Stomach smooth muscle (tissue), 2 donors: ENCODE results near the gene RITA1.

Source experiments
- H3K27ac ChIP-seq: one replicate; pipeline ENCODE4 v1.7.0; 2013; ENCODE audit warnings: mild to moderate bottlenecking, low read length, inconsistent platforms
- H3K27me3 ChIP-seq, 2 donors: one replicate each; pipeline ENCODE4 v1.7.0; 2013; ENCODE audit warnings: low read length in 2 of 2; ENCODE audit not compliant: insufficient read depth in 2 of 2, control insufficient read depth in 1 of 2
- H3K36me3 ChIP-seq, 2 donors: one replicate each; pipeline ENCODE4 v1.7.0; 2013; ENCODE audit warnings: low read length in 2 of 2; ENCODE audit not compliant: control insufficient read depth in 2 of 2, insufficient read depth in 2 of 2
- H3K4me1 ChIP-seq: one replicate; pipeline ENCODE4 v1.7.0; 2013; ENCODE audit warnings: low read length; ENCODE audit not compliant: control insufficient read depth, insufficient read depth
- H3K4me3 ChIP-seq, 2 donors: one replicate each; pipeline ENCODE4 v1.7.0; 2013; ENCODE audit warnings: low read length in 2 of 2
- H3K9ac ChIP-seq, 2 donors: one replicate each; pipeline ENCODE4 v1.7.0; 2013; ENCODE audit warnings: low read length in 2 of 2, mild to moderate bottlenecking in 1 of 2
- H3K9me3 ChIP-seq, 2 donors: one replicate each; pipeline ENCODE4 v1.7.0; 2013; ENCODE audit warnings: low read length in 2 of 2; ENCODE audit not compliant: control insufficient read depth in 2 of 2
- donor health status: healthy.
- donor health status: Pancreatic carcinoma.

The RITA1 gene

DNA sequence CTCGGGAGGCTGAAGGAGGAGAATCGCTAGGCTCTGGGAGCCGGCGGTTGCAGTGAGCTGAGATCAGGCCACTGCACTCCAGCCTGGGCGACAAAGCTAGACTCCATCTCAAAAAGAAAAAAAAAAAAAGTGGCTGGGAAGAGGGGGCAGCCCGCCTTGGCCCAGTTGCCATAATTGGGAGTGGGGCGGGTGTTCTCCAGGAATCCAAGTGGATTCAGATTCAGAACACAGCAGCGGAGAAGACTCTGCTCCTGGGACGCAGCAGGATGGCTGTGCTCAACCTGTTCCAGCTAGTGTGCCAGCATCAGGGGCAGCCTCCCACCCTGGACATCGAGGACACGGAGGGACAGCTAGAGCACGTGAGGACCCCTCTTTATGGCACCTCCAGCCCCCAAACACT is 30.5 kb upstream of the RITA1 start:
- Histone ChIP-seq H3K27me3 (peaks cover 38 to 40% of the 10 kb centered on the region in 2 donors), H3K27ac (no peak overlapping the region), H3K4me1 (peaks cover 16% of the 10 kb centered on the region), H3K9ac (no peak overlapping the region), H3K9me3 (no peaks in the 10 kb centered on the region), H3K36me3 (peaks cover 13 to 19% of the 10 kb centered on the region in 2 donors), H3K4me3 (no peak overlapping the region)

GRCh38 chr12:113155646-113156045 is 29.9 kb upstream of the RITA1 start:
- H3K4me1 ChIP-seq, result peaks cover 16% of the 10 kb centered on the region
- H3K36me3 ChIP-seq, result peaks cover 19 to 24% of the 10 kb centered on the region in 2 donors
- no peak overlapping the region for H3K27ac ChIP-seq
- no peak overlapping the region for H3K9ac ChIP-seq
- H3K9me3 ChIP-seq, result no peaks in the 10 kb centered on the region
- H3K4me3 ChIP-seq, result no peak overlapping the region
- peaks cover 32 to 40% of the 10 kb centered on the region in 2 donors for H3K27me3 ChIP-seq

DNA sequence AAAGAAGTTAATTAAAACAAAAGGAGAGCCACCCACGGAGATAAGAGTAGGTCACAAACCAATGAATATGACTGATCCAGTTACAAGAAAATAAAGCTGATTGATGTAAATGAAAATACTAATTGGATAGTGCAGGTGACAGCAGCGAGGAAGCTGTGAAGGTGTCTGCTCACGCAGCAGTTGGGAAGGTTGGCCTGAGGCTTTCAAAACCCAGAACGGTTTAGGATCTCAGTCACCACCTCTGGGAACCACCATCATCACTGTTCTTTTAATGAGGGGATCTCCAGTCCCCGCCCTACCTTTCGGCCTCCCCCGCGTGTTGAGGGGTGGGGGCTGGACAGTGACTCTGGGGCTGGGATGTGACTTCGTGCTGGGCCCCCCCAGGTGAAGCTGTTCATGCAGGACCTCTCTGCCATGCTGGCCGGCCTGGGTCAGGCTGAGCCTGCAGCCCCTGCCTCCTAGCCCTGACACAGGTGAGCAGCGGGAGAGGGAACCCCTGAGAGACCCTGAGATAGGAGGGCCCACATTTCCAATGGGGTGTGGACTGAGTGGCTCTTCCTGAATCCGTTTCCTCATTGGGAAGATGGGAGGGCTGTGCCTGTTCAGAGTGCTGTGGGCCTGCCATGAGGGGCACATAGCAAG is 28.2 kb upstream of the RITA1 start:
- peaks cover 16% of the 10 kb centered on the region for H3K4me1 ChIP-seq
- peaks cover 30 to 38% of the 10 kb centered on the region in 2 donors for H3K36me3 ChIP-seq
- no peak overlapping the region for H3K4me3 ChIP-seq
- H3K9me3 ChIP-seq, result no peaks in the 10 kb centered on the region
- no peak overlapping the region for H3K27ac ChIP-seq
- H3K9ac ChIP-seq, result no peak overlapping the region
- peaks cover 24 to 34% of the 10 kb centered on the region in 2 donors for H3K27me3 ChIP-seq

- Histone ChIP-seq H3K27ac (no peak overlapping the region), H3K9ac (no peak overlapping the region), H3K4me3 (no peak overlapping the region), H3K36me3 (peaks cover 38 to 48% of the 10 kb centered on the region in 2 donors), H3K27me3 (peaks cover 20 to 28% of the 10 kb centered on the region in 2 donors), H3K4me1 (peaks cover 6% of the 10 kb centered on the region), H3K9me3 (no peaks in the 10 kb centered on the region)
These were observed 26.9 kb upstream of the RITA1 start for GRCh38 chr12:113158439-113159203.

- Histone ChIP-seq H3K9ac (no peak overlapping the region), H3K27me3 (peaks cover 9 to 15% of the 10 kb centered on the region in 2 donors), H3K9me3 (no peaks in the 10 kb centered on the region), H3K4me1 (no peaks in the 10 kb centered on the region), H3K27ac (no peak overlapping the region), H3K4me3 (no peak overlapping the region), H3K36me3 (peaks cover 45 to 54% of the 10 kb centered on the region in 2 donors)
These were observed 25.6 kb upstream of the RITA1 start for GRCh38 chr12:113159937-113160336.

DNA sequence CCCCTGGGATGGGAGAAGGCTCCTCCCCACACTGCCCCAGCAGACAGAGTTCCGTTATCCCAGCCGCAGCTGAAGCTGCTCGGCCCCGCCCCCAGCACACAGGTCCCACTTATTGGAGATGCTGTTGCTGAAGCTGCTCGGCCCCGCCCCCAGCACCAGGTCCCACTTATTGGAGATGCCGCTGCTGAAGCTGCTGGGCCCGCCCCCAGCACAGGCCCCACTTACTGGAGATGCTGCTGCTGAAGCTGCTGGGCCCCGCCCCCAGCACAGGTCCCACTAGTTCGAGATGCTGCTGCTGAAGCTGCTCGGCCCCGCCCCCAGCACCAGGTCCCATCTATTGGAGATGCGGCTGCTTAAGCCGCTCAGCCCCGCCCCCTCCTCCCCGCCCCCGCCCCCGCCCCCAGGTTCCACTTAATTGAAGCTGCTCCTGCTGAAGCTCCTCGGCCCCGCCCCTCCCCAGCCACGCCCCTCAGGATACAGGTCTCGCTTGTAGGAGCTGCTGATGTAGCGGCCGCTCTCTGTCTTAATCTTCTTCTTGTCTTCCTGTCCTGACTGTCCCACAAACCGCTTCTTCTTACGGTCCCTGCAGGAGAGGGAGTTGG is 24.0 kb upstream of the RITA1 start:
- Histone ChIP-seq H3K27me3 (peaks cover 0 to 3% of the 10 kb centered on the region in 2 donors), H3K27ac (no peak overlapping the region), H3K4me3 (no peak overlapping the region), H3K36me3 (peaks cover 58 to 62% of the 10 kb centered on the region in 2 donors), H3K9ac (no peak overlapping the region), H3K9me3 (no peaks in the 10 kb centered on the region), H3K4me1 (no peaks in the 10 kb centered on the region)

DNA sequence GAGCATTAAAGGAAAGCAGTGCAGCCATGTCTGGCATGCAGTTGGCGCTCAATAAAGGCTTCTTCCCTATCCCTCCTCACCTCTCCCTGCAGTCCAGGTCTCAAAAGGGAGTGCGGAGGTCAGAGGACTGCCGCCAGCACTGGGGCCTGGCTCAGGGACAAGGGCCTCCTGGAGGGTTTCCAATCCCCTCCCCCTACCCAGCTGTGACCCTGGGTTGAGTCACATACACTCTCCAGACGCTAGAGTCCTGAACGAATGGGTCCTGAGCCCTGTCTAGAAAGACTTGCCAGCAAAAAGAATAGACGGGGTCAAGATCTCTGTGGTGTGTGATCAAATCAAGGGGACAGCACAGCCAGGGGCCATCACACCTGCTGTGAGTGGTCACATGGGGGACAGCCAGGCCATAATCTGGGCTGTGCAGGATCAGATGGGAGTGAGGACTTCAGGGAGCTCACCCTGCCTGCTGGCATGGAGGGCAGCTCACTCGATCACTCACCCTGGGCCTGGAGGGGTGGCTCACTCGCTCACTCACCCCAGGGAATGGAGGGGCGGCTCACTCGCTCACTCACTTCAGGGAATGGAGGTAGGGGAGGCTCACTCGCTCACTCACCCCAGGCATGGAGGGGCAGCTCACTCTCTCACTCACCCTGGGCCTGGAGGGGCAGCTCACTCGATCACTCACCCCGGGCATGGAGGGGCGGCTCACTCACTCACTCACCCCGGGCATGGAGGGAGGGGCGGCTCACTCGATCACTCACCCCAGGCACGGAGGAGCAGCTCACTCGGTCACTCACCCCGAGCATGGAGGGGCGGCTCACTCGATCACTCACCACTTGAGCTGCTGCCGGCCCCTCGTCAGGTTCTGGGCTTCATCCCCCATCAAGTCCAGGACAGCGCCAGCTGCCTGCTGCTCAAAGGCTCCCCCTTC is 23.2 kb upstream of the RITA1 start:
- Histone ChIP-seq H3K27ac (no peak overlapping the region), H3K4me3 (no peak overlapping the region)

DNA sequence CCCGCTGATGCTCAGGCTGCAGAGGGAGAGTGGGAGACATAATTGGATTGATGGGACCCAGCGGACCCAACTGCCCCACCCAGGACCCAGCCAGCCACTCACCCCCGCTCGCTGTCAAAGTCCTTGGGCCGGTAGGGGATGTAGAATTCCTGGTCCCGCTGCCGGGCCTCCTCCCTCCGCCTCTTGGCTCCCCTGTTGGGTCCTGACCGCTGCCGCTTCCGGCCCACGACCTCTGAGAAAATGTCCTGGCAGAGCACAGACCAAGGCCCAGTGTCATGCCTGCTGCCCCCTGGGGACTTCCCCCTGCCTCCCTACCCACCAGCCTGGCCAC is 22.5 kb upstream of the RITA1 start:
- no peak overlapping the region for H3K4me3 ChIP-seq
- H3K4me1 ChIP-seq, result no peaks in the 10 kb centered on the region
- H3K27ac ChIP-seq, result no peak overlapping the region
- H3K9me3 ChIP-seq, result no peaks in the 10 kb centered on the region
- peaks cover 0 to 3% of the 10 kb centered on the region in 2 donors for H3K27me3 ChIP-seq
- H3K36me3 ChIP-seq, result peaks cover 64 to 65% of the 10 kb centered on the region in 2 donors
- no peak overlapping the region for H3K9ac ChIP-seq

More for the DNA sequence above, 23.2 kb upstream of the RITA1 start:
- no peaks in the 10 kb centered on the region for H3K9me3 ChIP-seq
- H3K9ac ChIP-seq, result no peak overlapping the region
- peaks cover 63 to 68% of the 10 kb centered on the region in 2 donors for H3K36me3 ChIP-seq
- no peaks in the 10 kb centered on the region for H3K4me1 ChIP-seq
- peaks cover 0 to 3% of the 10 kb centered on the region in 2 donors for H3K27me3 ChIP-seq

GRCh38 chr12:113164014-113164413 is 21.5 kb upstream of the RITA1 start:
- peaks cover 0 to 3% of the 10 kb centered on the region in 2 donors for H3K27me3 ChIP-seq
- no peaks in the 10 kb centered on the region for H3K4me1 ChIP-seq
- no peak overlapping the region for H3K4me3 ChIP-seq
- no peak overlapping the region for H3K9ac ChIP-seq
- no peak overlapping the region for H3K27ac ChIP-seq
- no peaks in the 10 kb centered on the region for H3K9me3 ChIP-seq
- H3K36me3 ChIP-seq, result peaks cover 65 to 67% of the 10 kb centered on the region in 2 donors
